Measurements from ENCODE around the gene HSD11B2.

The HSD11B2 gene

DNA sequence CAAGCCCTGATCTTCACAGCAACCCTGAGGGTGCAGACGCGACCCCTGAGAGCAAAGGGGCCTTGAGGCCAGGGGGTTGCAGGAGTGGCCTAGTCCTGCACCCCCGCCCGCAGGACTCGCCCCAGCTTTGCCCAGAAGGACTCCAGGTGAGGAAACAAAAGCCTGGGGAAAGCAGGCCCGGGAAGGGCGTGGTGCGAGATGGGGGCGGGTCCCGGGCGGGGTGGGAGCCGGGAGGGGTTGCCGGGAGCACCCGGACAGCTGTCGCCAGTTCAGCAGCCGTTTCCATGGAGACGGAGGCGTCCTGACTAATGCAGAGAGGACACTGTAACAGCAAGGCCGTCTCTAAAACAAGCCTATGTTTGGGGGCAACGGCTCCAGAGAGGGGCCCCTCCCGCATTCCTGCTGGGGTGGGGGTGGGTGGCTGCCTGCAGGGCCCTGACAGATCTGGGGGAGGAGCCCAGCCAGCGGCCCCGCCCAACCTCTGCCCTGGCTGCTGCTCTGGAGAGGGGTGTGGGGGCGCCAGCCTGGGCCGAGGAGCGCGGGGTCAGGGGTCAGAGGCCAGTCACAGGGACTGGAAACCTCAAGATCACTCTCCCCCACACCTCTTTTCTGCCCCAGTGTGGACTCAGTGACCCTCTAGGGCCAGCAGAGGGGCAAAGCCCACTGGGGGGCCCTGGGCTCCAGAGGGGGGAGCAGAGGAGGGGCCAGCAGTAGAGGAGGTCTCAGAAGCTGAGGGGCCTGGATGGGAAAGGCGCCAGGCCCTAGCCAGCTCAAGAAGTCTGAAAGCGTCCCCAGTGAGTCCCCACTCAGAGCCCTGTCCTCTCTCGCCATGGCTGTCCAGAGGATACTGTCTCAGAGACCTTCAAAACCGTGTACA lies 34.5 kb upstream of the HSD11B2 start:
- peak in 29 of 51 donors; percentile 5 to 76 (median 45) for DNase-seq

DNA sequence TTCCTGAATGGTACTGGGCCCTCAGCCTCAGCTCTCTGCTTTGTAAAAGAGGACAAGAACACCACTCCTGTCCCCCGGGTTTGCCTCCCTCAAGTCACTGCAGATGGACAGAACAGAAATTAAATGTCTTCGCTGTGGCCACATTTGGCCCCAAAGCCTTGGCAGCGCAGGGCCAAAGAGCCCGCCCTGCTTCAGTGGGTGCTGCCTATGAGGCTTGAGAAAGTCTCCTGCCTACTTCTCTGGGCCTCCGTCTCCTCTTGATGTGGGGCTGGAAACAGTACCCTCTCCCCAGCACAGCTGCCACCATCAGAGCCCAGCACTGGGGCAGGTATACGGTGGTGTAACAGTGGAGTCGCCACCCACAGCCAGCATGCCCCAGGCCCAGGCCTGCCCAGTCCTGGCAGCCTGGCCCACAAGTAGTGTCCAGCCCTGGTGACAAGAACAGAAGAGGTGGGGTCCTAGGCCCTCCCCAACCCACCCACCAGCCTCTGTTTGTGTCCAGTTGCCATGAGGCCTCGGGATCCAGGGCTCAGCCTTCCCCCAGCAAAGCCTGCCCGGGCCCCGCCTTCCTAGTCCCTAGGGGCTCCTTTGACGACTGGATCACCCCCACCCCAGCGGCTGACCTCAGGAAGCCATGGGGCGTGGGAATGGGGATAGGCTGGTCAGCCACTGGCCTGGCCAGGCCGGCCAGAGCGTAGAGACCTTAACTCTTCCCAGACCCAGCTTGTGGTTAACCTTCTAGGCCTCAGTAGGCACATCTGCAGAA lies 33.7 kb upstream of the HSD11B2 start:
- no peak for DNase-seq

DNA sequence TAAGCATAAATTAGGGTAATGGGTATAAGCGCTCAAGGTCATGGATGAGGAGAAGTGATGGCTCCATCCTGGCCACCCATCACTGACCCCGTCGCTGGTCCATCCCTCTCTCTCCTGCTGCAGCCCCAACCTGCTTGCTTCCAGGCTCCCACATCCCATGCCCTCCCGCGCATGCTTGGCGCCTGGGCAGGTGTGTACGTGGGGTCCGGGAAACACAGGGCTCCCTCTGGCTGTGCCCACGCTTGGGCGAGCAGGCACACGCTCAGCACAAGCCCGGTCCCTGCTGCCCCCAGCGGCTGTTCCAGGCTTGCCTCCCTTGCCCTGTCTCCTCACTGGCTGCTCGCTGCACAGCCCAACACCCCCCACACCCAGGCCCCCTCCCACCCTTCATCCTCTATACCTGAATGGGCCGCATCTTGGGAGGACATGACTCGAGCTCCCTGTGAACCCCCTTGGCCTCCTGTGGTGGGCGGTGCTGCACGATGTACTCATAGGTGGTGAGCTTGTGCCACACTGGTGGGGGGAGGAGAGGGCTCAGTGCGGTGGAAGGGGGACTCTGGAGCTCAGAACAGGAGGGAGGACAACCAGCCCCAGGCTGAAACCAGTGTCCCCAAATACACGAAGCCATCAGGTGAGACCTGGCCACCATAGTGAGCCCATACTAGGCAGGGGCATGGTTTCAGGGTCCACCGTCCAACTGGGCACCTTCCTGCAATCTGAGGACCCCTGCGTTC lies 32.9 kb upstream of the HSD11B2 start:
- no peak for DNase-seq

DNA sequence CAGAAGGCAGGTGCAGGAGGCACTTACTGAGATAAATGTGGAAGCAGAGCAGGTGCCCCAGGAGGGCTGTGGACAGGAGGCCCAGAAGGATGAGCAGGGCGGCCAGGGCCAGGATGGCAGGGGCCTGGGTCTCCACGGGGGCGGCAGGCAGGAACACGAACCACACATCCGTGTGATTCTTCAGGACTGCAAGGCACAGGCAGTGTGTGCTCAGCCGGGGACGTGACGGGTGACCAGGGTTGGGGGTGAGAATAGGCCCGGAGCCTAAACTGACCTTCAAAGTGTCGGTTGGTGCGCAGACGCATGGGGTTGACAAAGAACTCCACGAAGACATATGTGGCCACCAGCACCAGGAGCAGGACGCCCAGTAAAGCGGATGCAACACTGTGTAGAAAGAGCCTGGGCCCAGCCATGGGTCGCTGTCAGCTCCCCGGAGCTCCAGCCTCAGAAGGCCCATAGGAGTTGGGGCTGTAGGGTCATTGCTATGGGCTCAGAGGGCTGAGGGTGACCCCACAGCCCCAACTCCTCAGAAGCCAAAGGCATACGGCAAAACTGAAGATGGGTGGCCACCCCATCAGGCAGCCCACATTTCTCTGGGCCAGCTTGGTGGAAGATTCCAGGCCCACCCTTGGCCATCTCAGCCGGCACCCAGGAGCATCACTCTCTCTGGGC lies 32.2 kb upstream of the HSD11B2 start:
- DNase-seq, result no peak

DNA sequence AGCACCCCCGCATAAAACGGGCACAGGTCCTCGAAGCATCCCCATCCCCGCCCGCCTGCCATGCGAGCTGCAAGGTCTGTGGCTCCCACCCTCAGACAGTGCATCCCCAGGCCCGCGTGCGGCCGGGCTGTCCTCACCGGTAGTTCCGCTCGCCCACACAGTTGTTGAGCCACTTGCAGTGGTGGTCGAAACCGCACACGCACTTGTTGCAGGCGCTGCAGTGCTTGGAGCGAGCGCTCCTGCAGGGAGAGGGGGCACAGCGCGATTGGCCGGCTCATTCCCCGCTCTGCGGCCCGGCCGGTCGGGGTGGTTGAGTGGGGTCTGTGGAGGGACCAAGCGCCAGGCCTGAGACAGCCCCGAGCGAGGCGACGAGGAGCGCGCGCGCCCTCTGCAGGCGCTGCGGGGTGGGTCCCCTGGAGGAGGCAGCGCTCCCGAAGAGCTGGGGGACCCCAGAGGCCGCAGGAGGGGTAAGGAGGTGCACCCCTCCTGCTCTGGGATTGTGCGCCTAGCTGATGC lies 31.6 kb upstream of the HSD11B2 start:
- peak in 33 of 51 donors; percentile 9 to 75 (median 40) for DNase-seq

DNA sequence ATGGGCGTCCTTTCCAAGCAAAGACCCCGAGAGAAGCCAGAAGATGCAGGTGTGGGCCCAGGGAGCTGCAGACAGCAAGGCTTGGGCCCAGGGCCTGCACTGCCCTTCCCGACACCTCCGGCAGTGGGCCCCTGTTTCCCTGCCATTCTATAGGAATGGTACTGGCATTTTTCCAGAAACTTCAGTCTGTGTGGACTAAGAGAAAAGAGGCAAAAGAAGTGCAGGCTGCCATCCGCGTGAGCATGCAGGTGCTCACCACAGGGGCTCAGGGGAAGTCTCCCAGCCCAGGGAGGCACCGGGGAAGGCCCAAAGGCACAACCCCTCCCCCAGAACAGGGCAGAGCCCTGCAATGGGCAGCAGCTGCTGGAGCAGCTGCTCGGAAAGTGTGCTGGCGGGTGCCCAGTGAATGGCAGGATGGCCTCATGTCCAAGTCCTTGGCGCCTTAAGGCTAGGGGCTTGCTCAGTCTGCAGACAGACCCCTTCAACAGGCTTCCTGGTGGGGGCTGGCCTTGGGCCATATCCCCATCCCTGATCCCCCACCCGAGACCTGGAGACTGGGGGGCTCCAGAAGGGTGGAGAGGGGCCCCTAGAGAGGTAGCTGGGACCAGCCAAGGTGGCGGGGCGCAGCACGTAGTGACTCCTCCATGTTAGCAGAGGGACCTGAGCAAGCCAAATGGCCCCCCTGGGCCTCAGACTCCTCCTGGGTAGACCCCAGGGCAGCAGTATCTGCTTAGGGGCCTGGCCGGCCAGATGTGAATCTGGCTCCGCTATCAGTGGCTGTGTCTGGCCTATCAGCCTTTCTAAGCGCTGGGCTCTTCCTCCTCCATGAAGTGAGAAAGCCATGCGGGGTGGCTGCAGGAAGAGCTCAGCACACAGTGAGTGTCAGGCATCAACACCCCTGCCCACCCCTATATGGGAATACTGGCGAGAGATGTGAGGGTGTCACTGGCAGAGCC lies 30.9 kb upstream of the HSD11B2 start:
- peak in 1 of 51 donors; percentile 45 for DNase-seq

DNA sequence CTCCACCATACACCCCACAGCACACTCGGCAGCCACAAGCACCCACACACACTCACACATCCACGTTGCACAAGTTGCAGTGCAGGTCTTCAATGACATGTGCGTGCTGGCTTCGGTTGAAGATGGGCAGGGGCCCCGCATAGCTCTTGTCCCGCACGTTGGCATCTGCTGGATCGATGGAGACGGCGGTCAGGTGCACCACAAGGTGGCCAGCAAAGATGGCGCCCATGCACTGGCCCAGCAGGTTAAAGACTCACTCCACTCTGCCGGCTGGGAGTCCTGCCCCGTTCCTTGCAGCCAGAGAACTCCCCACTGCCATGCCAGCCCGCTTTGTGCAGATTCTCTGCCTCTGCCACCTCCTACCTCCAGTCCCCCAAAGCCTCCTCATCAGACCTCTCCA lies 30.0 kb upstream of the HSD11B2 start:
- no peak for DNase-seq

DNA sequence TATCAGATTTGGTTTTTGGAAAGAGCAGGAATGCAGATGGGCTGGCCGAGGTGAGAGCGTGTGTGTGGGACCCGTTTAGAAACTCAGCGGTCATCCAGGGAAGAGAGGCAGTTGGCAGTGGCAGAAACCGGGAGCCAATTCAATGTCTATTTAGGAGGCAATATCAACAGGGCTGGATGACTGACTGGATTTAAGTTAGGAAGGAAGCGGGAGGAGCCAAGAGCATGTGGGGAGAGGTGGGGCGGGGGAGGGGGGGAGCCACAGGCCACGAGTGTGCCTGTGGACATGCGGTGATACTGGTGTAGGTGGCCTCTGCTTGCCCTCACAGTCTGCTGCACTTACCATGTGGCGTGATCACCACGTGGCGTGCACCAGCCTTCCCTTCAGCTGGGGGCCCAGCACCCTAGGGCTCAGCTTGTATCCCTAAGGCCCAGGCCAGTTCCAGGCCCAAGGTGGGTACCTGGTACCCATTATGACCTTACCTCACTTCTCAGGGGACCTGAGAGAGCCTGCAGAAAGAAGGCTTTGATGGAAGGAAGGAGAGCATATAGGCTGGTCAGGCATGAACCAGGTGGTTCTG lies 26.9 kb upstream of the HSD11B2 start:
- no peak for DNase-seq

DNA sequence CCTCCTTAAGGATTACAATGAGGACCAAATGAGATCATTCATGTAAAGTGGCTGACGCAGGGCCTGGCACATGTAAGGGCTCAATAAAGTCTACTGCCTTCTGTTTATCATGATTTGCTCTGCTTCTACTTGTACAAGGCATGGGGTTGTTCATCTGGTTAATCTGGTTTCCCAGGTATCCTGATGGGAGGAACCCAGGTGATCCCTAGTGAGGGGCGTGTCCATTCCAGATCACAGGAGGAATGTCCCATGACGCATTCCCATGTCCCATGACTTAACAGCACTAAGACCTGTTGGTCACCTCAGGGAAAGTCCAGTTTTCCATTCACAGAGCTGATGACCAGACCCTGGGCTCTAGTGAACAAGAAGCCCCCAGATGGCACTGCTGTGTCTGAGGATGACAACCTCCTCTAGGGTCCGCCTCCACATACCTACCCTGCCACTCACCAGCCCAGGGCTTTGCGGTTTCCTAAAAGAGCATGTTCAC lies 26.1 kb upstream of the HSD11B2 start:
- DNase-seq, result no peak

DNA sequence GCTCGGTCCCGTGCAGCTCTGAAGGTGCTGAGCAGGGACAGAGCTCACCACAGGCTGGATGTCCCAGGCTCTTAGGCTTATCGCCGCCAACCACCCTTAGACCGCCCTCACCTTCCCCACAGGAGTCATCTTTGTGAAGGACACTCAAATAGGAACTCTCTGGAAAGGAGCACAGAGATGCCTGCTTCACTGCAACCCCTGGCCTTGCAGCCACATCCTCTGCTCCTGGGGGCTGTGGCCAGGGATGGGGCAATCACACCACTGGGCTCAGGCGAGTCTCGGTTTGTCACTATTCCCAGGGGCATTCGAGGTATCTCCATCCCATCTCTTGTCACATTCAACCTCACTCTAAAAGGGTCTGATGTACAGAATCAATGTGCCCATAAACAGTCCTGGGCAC lies 25.6 kb upstream of the HSD11B2 start:
- DNase-seq, result no peak

DNA sequence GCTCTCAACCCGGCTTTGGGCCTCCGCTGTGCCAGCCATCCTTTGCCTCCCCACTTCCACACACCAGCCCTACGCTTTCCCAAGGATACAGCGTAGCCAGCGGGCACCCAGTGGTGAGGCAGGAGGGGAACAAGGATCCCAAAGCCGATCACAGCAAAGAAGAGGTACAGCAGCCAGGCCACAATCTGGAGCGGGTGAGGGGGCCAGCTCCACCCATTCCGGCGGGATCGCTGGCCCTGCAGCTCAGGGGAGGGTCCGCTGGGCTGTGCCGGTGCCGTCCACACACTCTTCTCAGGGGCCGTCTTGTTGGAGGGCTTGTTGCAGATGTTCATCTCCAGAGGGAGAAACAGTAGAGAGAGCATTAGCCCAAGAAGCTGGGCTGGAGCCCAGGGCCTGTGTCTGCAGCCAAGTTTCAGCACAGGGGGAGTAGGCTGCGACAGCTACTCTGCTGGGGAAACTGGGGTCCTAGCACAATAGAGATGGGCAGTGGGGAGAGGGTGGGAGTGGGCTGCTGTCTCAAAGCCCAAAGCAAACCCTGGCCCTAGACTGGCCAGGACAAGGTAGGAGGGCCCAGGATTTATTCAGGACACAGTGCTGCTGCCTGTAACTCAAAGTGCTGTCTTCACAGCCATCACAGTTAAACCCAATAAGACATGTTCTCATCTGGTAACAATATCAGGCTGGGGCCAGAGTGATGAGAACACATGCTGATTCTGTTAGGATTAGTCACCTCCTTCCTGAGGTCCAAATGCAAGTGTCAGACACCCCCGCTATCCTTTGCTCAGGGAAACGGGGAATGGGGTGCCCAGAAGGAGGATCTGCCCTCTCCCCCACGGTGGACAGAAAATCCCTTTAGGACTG lies 24.6 kb upstream of the HSD11B2 start:
- peak in 8 of 51 donors; percentile 5 to 43 (median 18) for DNase-seq

DNA sequence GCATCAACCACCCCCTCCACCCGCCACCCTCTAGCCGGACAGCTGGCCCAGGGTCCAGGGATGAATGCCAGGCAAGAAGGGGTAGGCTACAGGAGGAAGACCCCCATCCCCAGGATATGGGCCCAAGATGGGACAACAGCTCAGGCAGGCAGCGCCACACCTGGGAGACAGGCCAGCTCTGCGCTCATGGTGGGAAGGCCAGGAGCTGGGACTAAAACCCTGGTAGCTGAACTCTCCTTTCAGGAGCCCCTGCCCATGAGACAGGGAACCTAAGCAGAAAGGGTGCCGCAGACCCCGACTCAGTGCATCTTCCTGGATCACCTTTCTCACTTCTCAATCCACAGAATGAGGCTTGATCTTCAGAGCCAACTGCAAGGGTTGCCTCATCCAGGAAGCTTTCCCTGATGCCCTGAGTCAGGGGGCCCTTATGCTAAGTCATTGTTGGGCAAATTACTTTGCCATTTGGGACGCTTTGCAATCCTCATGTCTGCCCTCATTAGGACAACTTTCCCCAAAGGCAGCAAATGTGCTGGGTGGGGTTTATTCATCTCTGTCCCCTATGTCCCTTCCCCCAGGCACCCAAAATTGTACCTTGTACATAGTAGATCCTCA lies 23.6 kb upstream of the HSD11B2 start:
- DNase-seq, result no peak

DNA sequence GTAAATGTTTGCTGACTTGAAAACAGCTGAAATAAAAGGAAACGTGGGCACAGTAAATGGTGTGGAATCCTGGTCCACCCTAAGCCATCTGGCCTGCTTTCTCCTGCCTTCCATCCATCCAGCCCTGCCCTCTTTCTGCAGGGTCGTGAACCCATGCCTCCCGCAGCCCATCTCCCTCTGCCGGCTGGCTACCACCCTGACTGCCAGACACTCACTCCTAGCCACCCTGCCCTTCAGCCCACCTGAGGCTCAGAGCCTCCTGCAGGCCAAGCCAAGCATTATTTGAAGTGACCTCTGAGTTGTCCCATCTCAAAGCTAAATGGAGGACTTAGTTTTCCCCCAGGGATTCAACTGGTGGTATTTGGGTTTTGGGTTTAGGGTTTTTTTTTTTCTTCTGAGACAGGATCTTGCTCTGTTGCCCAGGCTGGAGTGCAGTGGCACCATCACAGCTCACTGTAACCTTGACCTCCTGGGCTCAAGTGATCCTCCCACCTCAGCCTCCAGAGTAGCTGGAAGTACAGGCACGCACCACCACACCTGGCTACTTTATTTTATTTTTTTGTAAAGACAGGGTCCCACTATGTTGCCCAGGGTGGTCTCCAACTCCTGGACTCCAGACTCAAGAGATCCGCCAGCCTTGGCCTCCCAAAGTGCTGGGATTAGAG lies 23.0 kb upstream of the HSD11B2 start:
- DNase-seq, result no peak

DNA sequence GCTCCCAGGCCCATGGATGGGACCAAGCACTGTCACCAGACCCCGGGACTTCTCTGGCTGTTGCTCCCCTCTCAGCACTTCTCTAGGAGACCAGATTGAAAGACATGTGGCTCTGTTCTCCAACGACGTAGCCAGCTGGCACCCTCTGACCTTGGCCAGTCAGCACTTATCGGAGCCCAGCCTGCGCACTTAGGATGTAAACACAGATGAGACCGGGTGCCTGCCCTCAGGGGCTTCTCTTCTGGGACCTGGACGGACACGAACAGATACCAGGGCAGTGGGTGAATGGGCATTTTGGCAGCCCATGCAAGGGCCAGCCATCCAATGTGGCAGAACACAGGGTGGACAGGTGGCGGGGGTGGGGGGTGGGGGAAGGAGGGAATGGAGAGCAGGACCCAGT lies 21.3 kb upstream of the HSD11B2 start:
- no peak for DNase-seq

DNA sequence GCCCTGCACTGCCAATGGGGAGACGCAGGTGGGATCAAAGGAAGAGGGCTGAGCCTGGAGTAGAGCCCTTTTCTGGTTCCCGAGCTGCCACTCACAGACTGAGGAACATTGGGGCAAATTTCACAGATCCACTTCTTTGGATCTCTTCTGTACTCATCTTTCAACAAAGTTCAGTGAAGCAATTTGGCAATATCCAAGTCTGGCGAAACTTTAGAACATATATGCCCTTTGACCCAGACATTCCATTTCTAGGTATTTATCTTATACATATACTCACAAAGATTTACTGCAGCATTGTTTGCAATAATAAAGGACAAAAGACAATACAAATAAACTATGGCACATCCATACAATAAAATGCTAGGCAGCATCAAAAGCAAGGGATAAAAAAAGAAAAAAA lies 19.6 kb upstream of the HSD11B2 start:
- DNase-seq, result no peak

DNA sequence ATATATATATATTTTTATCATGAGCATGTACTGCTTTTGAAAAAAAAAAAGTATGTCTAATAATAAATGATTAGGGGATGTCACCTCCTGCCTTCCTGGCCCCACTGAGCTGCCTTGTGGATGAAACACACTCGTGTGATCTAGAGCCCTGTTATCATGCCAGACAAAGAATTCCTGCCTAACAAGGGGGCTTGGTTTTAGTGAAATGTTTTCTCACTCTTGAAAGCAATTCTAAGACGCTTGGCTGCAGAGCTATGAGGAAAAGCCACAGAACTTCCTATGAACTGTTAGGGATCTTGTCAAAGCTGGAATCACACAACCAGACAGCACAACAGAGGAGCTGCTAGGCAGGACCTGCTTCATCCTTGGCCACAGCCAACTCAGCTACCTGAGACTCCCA lies 18.6 kb upstream of the HSD11B2 start:
- DNase-seq, result no peak
